Ovary (tissue), 3 donors: ENCODE results near the gene WDFY1.

Experiments
- EP300 ChIP-seq: sonication (generic); formaldehyde crosslinking; IDR thresholded peaks from one replicate; pipeline ENCODE4 v1.6.1; 2017; ENCODE audit warnings: antibody characterized with exemption
- TF ChIP-seq, protein P1 (sequence below), 3 donors: fragments of 450-650 bp in 2 of 3; fragments of 200-600 bp in 1 of 3; IDR thresholded peaks; one replicate each; pipeline versions ENCODE4 v1.5.1 to v1.8.0; 2016 to 2022; ENCODE audit warnings: antibody characterized with exemption in 3 of 3, mild to moderate bottlenecking in 1 of 3
- donor health status: DM: no; HTN: no; CAD: no.

DNA sequence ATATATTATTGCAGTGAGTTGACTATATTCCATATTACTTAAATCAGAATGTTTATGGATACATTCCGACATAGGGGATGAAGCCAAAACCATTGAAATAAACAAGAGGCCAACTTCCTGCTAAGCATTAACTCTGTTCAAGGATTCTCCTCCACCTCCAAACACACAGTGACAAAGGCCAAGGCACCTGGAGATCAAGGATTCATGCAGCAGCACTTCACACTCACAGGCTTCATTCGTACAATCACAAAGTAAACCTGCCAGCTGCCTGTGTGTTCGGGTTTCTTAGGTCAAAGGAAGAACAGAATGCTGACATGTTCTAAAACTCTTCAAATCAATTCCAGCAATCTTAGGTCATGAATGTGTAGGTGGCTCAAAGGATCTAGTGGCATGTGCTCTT is 22.8 kb downstream of the WDFY1 start:
- TF ChIP-seq, protein P1, sequence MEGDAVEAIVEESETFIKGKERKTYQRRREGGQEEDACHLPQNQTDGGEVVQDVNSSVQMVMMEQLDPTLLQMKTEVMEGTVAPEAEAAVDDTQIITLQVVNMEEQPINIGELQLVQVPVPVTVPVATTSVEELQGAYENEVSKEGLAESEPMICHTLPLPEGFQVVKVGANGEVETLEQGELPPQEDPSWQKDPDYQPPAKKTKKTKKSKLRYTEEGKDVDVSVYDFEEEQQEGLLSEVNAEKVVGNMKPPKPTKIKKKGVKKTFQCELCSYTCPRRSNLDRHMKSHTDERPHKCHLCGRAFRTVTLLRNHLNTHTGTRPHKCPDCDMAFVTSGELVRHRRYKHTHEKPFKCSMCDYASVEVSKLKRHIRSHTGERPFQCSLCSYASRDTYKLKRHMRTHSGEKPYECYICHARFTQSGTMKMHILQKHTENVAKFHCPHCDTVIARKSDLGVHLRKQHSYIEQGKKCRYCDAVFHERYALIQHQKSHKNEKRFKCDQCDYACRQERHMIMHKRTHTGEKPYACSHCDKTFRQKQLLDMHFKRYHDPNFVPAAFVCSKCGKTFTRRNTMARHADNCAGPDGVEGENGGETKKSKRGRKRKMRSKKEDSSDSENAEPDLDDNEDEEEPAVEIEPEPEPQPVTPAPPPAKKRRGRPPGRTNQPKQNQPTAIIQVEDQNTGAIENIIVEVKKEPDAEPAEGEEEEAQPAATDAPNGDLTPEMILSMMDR (IDR thresholded peaks at IDR 0.05), result no peak
- TF ChIP-seq EP300, result no peak
